NCI-H2196 (cell line): Measurements from ENCODE around the gene PEX14.
A peak's percentile ranks its signal among the peaks of the same experiment; 100 is the strongest.

Experiments used
- DNase-seq: peaks from one replicate; lab custom pipeline; 2025; ENCODE audit not compliant: unreplicated experiment; lab: John Stamatoyannopoulos, UW

Gene PEX14

DNA sequence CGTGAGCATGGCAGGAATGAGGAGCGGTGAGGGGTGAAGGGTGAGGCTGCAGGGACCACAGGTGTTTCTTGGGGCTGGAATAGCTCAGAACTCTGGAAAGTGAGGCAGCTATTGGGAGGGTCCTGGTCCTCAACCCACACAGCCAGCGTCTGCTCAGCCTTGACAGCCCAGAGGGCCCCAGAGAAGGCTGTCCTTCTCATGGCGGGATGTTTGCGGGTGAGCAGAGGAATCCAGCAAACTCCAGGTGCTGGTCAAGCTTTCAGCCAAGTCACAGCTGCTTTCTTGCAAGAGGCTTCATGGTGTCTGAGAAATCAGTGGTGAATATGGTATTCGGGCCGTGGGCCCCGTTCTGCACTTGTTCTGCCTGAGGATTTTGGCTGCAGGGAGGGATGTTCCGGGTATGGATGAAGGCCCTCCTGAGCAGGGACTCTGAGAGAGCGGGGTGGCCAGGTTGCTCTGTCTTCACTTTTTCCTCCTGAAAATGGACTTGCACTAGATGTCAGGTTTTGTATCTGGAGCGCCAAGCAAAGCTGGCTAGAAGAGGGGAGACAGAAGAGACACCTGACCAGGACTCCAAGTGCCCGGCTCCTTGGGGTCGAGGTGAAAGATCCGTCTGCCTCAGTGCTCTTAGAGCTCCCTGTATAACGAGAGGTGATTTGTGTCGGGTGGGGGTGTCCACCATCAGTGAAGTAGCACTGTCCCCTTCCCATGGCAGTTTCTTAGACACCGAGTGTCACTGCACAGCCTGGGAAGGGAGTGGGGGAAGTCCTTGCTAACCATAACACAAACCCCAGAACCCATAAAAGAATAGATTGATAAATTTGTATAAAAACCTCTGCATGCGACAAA is 139.9 kb downstream of the PEX14 start:
- no peak for DNase-seq

DNA sequence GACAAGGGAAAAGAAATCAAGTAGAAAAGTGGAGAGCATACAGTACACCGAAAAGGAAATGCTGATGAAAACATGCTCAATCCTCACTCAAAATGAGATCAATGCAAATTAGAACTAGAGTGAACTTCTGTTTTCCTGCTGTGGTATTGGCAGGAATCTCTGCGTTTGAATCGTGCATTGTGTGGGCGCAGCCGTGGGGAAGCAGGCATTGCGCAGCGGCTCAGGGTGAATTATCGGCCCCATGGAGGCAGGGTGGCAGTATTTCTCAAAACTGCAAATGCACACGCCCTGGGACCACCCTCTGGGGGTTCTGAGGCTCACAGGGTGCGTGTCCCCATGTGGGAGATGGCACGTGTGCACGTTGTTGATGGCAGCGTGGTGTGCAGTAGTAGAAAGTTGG is 140.6 kb downstream of the PEX14 start:
- DNase-seq: no peak

DNA sequence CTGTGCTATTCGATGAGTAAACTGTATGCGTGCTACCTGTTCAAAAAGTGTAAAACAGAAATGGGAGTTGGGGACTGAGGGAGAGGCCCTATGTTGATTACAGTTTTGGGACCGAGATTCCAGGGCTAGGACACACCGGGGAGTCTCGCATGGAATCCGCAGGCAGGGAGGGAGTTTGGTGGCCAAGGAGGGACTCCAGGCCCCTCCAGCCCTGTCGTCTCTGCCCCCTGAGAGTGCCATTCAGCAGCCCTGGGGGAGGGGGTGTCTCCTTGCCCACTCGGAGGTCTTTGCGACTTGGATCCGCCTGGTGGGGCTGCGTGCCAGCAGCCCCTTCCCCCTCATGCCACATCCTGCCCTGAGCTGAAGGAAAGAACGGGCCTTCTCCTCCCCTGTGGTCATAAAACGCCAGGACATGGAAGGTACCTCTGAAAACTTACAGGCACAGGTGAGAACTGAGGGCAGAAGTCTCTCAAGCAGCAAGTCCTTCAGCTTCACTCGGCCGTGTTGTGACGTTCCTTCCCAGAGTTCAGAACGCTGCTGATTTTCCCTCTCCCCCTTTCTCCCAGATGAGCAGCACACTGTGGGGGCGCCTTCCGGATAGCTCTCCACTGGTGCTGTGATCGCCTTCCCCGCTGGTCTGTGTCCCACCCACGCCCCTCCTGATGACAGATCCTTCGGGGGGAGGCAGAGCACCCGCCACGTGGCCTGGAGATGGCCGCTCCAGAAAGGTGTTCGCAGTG is 141.4 kb downstream of the PEX14 start:
- DNase-seq: no peak

DNA sequence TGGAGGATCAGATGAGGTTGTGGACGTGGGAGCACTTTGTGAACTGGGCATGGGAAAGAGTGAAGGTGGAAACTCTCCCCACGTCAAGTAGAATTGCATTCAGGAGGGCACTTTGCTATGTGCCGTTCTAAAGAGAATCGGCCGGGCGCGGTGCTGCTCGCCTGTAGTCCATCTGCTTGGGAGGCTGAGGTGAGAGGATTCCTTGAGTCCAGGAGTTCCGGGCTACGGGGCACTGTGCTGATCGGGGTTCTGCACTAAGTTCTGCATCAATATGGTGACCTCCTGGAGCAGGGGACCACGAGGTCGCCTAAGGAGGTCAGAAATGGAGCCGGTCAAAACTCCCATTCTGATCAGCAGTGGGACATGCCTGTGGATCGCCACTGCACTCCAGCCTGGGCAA is 141.9 kb downstream of the PEX14 start:
- no peak for DNase-seq

DNA sequence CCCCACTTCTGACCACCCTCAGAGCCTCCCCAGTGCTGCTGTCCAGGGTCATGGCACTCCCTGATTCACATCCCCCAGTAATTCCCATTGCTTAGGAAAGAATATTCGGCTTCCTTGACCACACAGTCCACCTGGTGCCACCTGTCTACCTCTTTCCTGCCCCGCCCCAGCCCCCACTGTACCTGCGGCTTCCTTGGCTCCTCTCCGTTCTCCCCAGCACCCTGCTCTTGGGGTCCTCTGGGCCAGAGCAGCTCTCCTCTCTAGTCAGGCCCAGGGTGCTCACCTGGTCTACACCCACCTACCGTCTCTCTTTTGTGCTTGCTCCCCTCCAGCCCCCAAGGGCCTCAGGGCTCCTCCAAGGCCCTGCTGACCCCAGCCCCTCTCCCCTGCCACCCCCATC is 142.6 kb downstream of the PEX14 start:
- no peak for DNase-seq

- no peak for DNase-seq
These were observed 143.5 kb downstream of the PEX14 start for GRCh38 chr1:10617931-10618885.

- no peak for DNase-seq
These were observed 146.0 kb downstream of the PEX14 start for GRCh38 chr1:10620776-10621175.

GRCh38 chr1:10621906-10622305 is 147.2 kb downstream of the PEX14 start:
- no peak for DNase-seq

GRCh38 chr1:10622910-10623685 is 148.3 kb downstream of the PEX14 start:
- DNase-seq: no peak

DNA sequence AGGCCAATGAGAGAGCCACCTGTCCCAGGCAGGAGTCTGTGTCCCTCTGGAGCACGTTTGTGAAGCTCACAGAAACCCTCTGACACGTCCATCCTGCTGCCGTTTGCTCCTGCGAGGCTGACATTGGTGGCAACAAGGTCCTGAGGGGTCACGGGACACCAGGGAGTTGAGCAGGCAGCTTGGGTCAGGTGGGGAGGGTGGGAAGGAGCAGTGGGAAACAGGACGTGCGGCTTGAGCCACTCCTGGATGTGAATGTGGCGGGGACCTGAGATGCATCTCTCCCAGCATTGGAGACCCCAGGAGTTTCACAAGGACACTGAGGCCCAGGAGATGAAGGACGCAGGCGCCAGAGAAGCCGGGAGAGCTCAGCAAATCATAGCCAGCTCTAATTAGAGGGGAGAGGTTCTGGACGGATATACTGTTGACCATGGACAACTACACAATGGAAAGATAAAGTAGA is 149.0 kb downstream of the PEX14 start:
- DNase-seq: no peak

DNA sequence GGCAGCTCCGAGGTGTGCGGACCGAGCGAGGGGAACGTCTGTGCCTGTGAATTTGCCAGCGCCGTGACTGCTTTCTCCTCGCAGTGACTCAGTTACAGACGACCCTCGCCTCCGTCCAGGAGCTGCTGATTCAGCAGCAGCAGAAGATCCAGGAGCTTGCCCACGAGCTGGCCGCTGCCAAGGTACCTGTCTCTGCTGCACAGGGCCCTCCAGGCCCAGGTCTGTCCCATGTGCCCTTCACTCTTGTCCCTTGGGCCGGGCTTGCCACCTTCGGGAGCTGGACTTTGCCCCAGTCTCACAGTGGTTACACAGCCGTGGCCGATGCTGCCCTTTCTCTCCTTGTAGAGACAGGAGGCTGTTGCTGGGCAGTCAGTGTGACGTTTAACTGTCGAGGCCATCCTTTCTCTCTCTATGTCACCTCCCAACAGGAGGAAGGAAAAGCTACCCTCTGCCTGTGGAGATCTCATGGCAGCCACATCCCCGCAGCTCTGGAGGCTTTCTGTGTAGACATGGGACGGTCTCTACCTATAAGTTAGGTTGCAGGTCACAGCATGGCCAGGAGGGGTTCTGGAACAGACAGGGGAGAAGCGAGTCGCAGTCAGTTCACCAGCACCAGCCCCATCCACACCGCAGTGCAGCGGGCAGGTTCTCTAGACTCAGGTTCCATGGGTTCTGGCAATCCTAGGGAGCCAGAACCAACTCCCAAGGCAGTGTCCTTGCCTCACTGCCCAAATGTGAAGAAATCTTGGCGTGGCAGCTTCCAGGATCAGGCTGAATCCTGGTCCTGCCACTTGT is 149.7 kb downstream of the PEX14 start:
- no peak for DNase-seq

DNA sequence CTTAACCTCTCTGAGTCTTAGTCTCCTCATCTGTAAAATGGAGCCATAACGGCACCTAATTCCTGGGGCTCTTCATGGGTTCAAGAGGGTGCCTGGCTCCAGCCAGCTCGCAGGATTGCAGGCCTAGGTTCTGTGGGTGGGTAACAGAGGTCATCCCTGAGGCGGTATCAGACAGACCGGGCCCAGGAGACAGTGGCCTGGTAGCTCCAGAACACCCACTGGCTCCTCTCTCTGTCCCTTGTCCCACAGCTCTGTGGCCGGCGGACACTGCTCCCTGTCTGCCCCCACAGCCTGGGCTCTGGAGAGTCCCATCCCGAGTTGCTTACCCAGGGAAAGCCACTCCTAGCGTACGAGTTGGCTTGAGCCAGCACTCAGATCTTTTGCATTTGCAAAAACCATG is 150.3 kb downstream of the PEX14 start:
- DNase-seq: no peak

GRCh38 chr1:10625554-10625953 is 150.8 kb downstream of the PEX14 start:
- no peak for DNase-seq

- no peak for DNase-seq
These were observed 151.5 kb downstream of the PEX14 start for GRCh38 chr1:10626131-10626731.

DNA sequence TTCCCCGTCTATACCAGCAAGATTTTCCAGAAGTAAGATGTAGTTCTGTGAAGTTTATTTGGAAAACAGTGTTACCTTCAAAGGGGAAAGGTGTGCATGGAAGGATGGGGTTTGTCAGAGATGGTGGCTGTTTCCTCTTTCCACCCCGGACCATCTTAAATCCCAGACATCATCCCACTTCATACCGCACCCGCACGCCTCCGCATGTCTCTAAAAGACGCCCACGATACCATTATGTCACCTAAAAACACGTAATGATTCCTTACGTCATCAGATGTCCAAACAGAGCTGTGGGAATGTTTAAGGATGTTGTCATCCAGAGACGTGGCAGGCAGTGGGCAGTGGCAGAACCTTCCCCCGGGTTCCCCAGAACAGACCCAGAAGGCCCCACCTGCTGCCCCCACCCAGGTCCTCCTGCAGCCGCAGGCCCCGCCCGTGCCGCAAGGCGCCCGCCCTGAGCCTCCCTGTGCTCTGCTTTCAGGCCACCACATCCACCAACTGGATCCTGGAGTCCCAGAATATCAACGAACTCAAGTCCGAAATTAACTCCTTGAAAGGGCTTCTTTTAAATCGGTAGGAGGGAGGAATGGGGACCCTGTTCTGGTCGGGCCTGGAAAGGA is 152.2 kb downstream of the PEX14 start:
- no peak for DNase-seq

DNA sequence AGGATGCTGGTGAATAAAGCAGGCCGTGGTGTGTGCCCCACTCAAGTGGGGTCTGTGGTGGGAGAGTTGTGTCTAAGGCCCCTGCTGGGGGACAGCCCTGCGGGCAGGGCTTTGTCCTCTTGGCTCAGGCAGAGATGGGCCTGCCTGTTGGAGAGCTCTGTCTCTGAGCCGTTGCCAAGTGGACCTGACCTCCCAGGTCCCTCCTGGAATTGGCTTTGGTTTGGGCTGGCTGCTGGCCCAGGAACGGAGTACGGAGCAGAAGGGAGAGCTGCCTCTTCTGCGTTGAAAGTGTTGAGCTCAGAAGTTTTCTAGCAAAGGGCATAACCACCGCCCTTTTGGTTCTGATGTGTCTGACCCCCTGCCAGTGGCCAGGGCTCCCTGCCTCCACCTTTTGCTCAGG is 153.9 kb downstream of the PEX14 start:
- peak; percentile 32 for DNase-seq

GRCh38 chr1:10629091-10629815 is 154.5 kb downstream of the PEX14 start:
- no peak for DNase-seq
